Right forelimb (tissue), 1 donor: Measurements from ENCODE around the gene FRRS1.
"Not testable (repeated sequence)": the region's sequence is repeated elsewhere in the genome, so short reads cannot be mapped to it uniquely, and the experiment has no call there.

Source experiments
- DNase-seq: peaks from one replicate; pipeline ENCODE4 v3.0.0-alpha.2; 2018

The FRRS1 gene, protein sequence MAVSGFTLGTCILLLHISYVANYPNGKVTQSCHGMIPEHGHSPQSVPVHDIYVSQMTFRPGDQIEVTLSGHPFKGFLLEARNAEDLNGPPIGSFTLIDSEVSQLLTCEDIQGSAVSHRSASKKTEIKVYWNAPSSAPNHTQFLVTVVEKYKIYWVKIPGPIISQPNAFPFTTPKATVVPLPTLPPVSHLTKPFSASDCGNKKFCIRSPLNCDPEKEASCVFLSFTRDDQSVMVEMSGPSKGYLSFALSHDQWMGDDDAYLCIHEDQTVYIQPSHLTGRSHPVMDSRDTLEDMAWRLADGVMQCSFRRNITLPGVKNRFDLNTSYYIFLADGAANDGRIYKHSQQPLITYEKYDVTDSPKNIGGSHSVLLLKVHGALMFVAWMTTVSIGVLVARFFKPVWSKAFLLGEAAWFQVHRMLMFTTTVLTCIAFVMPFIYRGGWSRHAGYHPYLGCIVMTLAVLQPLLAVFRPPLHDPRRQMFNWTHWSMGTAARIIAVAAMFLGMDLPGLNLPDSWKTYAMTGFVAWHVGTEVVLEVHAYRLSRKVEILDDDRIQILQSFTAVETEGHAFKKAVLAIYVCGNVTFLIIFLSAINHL

DNA sequence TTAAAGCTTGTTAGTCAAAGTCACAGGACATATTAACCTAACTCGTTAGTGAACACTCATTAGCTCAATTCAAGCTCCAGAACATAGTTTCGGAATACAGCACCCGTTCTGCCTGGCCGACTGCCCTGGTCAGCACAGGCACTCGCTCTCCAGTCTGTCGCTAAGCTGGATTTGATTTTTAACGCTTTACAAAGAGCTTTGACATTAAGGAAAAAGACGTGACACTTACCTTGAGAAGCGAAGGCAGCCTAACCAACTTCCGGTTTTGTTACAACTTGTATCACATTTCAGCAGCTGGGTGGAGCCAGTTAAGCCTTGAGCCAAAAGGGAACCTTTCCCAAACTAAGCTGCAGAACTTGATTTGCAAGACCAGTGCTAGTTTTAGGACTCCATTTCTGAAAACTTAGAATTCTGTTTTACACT, at the start of gene FRRS1:
Gene FRRS1 (minus strand): TSS at position 258 of the 423 bp plus-strand sequence. CDS start 17,867 bp downstream, outside the sequence.
- peak; percentile 71 for DNase-seq

- no peak for DNase-seq
Measured at GRCh38 chr1:99814373-99814900, 48.0 kb upstream of the FRRS1 start.

- DNase-seq, result no peak
Measured at GRCh38 chr1:99811747-99812146, 45.3 kb upstream of the FRRS1 start.

GRCh38 chr1:99811075-99811474, 44.6 kb upstream of the FRRS1 start:
- DNase-seq, result no peak

- DNase-seq, result peak; percentile 51
Measured at GRCh38 chr1:99808391-99809115, 42.1 kb upstream of the FRRS1 start.

DNA sequence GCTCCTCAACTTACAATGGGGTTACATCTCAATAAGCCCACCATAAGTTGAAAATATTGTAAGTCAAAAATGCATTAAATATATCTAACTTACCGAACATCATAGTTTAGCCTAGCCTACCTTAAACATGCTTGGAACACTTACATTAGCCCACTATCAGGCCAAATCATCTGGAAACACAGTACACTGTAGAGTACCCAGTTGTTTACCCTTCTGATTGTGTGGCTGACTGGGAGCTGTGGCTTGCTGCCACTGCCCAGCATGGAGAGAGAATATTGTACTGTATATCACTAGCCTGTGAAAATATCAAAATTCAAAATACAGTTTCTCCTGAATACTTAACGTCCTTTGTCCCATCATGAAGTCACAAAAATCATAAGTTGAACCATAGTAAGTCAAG, 40.4 kb upstream of the FRRS1 start:
- DNase-seq, result no peak

- DNase-seq, result no peak
Measured at GRCh38 chr1:99801584-99801983, 35.1 kb upstream of the FRRS1 start.

GRCh38 chr1:99793861-99794260, 27.4 kb upstream of the FRRS1 start:
- DNase-seq, result not testable (repeated sequence)

- no peak for DNase-seq
Measured at GRCh38 chr1:99789715-99790114, 23.3 kb upstream of the FRRS1 start.

GRCh38 chr1:99788896-99789295, 22.5 kb upstream of the FRRS1 start:
- no peak for DNase-seq

DNA sequence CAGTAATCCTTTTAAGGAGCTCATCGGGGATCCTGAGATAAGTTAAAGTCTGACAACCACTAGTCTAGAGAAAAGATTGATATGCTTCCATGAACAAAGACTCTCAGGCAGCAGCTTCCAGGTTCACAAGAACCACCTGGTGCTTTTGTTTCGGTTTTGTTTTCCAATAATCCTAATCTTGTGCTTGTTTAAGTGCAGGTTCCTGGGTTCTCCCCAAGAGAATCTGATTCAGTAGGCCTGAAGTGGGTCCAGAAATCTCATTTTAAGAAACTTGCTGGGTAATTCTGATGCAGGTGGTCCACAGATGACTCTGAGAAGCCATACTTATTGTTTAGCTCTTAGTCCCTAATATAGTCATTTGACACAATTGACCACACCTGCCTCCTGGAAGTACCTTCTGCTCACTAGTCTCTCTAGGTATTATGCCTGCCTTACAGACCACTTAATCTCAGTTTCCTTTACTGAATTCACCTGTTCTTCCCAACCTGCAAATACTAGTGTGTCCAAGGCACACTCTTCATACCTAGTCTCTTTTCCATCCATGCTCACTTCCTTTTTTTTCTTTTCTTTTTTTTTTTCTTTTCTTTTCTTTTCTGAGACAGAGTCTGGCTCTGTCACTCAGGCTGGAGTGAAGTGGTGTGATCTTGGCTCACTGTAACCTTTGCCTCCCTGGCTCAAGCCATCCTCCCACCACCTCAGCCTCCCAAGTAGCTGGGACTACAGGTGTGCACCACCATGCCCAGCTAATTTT, 20.5 kb upstream of the FRRS1 start:
- DNase-seq, result no peak

- no peak for DNase-seq
Measured at GRCh38 chr1:99784809-99785255, 18.4 kb upstream of the FRRS1 start.

GRCh38 chr1:99784143-99784542, 17.7 kb upstream of the FRRS1 start:
- no peak for DNase-seq

GRCh38 chr1:99782920-99783319, 16.5 kb upstream of the FRRS1 start:
- DNase-seq, result no peak

DNA sequence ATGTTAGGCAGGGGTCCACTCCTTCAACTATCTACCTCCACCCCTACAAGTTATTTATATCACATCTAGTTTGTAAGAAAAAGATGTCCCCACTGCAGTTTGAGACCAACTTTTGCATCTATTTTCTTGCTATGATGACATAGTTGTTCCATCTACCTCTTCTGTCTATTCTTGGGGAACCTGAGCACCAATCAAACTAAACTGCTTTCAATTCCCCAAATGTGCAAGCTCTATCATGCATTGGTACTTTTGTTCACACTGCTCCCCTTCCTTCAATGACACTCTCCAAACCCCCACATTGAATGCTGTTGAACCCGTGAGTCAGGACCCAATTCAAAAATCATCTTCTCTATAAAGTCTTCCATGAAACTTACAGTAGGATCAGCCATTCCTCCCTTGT, 16.0 kb upstream of the FRRS1 start:
- DNase-seq, result no peak

GRCh38 chr1:99781798-99782197, 15.4 kb upstream of the FRRS1 start:
- DNase-seq, result no peak

- DNase-seq, result no peak
Measured at GRCh38 chr1:99777752-99778151, 11.3 kb upstream of the FRRS1 start.

- no peak for DNase-seq
Measured at GRCh38 chr1:99776120-99776519, 9.7 kb upstream of the FRRS1 start.

DNA sequence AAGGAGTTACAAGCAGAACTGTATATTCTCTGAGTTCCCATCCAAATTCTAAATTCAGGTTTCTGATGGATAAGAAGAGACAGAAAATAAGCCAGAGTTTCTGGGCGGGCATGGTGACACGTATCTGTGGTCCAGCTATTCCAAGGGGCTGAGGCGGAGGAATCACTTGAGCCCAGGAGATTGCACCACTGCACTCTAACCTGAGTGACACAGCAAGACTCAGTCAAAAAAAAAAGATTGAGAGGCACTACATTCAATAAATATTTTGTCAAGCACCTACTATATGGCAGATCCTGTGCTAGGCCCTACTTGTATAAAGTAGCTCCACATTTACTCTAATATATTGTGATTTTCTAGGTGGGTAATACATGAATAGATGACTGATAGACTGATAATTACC, 6.4 kb upstream of the FRRS1 start:
- no peak for DNase-seq

- no peak for DNase-seq
Measured at GRCh38 chr1:99771513-99771918, 5.1 kb upstream of the FRRS1 start.

GRCh38 chr1:99768524-99769245, 2.2 kb upstream of the FRRS1 start:
- no peak for DNase-seq

DNA sequence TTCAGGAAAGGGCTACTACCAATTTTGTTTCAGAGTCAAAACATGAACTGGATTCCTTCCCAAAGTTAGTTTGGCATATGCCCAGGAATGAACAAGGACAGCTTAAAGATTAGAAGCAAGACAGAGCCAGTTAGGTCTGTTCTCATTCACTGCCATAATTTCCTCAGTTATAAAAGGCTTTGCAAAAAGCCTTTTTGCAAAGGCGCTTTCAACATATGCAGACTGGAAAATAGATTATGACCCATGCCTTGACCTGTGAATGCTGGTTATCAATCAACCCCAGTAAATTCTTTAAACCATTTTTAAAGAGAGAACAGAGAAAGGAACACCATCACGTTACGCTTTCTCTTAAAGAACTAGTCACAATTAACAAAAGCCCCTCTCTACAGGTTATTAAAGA, 1.7 kb upstream of the FRRS1 start:
- no peak for DNase-seq
